ENCODE measurements around the gene CLN3. TPM values are rescaled to one million over a fixed set of nuclear protein-coding genes. Genes with fewer than 3 reads are reported as not detected.

CLN3 gene
- total RNA-seq, 1 experiment from 2014 or later, result 60.9 TPM

GRCh38 chr16:28497861-28498599, 6.2 kb upstream of the CLN3 start:
- no peak for TF ChIP-seq POLR2AphosphoS5 (IDR thresholded peaks at IDR 0.05; ENCODE audit: low read depth, low read length)
- no peak for TF ChIP-seq SIN3A (IDR thresholded peaks at IDR 0.05; ENCODE audit: borderline replicate concordance, insufficient read depth, low read depth, low read length)
- TF ChIP-seq REST (IDR thresholded peaks at IDR 0.05; ENCODE audit: insufficient read depth in 1 of 2, low read depth in 2 of 2, low read length in 1 of 2), result no peak
- no peak for TF ChIP-seq CTCF (IDR thresholded peaks at IDR 0.05)
- TF ChIP-seq TCF7L2 (IDR thresholded peaks at IDR 0.05; ENCODE audit: low read depth, low read length), result no peak
- in situ Hi-C loops (cut with HindIII; ENCODE audit: low pct_unique_long_range_greater_than_20kb, low sequenced_read_pairs) (no loop called here), intact Hi-C loops (cut with micrococcal nuclease; ENCODE audit: unreplicated experiment) (no loop called here)
- Histone ChIP-seq H3K27ac (ENCODE audit: low read length) (no peak overlapping the region), H3K9me3 (ENCODE audit: control insufficient read depth, insufficient read depth, low read depth, low read length) (no peaks in the 10 kb centered on the region), H3K27me3 (ENCODE audit: control insufficient read depth, insufficient read depth, low read length) (no peaks in the 10 kb centered on the region), H3K4me3 (ENCODE audit: low read depth in 2 of 2, low read length in 2 of 2) (no peak overlapping the region), H3K36me3 (ENCODE audit: control insufficient read depth, insufficient read depth, low read length) (no peaks in the 10 kb centered on the region), H3K4me1 (ENCODE audit: control insufficient read depth, insufficient read depth, low read length) (no peaks in the 10 kb centered on the region)
- ChIA-PET CTCF (no interaction called here), POLR2A (interaction anchor here (0.5 kb wide), 1 partner anchor 52 kb away, joined by 4 read pairs; no protein-coding TSS in a partner anchor)
- ATAC-seq, result no peak
- DNase-seq (ENCODE audit: low read depth, low spot score), result no peak
- no TSS peak for BruUV-seq (replicated peaks)

- DNase-seq (ENCODE audit: low read depth, low spot score) (no peak), ATAC-seq (no peak)
- intact Hi-C loops (cut with micrococcal nuclease; ENCODE audit: unreplicated experiment), result no loop called here
- no peaks in the 10 kb centered on the region for H3K36me3 ChIP-seq (ENCODE audit: control insufficient read depth, insufficient read depth, low read length)
- H3K27ac ChIP-seq (ENCODE audit: low read length), result no peak overlapping the region
- H3K4me3 ChIP-seq (ENCODE audit: low read depth in 2 of 2, low read length in 2 of 2), result no peak overlapping the region
- no peaks in the 10 kb centered on the region for H3K9me3 ChIP-seq (ENCODE audit: control insufficient read depth, insufficient read depth, low read depth, low read length)
- no peaks in the 10 kb centered on the region; the same call in 1 of the 2 replicates for H3K4me1 ChIP-seq (ENCODE audit: control insufficient read depth, insufficient read depth, low read length)
- ChIA-PET POLR2A (no interaction called here), CTCF (no interaction called here)
- TF ChIP-seq POLR2AphosphoS5 (IDR thresholded peaks at IDR 0.05; ENCODE audit: low read depth, low read length) (no peak), TCF7L2 (IDR thresholded peaks at IDR 0.05; ENCODE audit: low read depth, low read length) (no peak), REST (IDR thresholded peaks at IDR 0.05; ENCODE audit: insufficient read depth in 1 of 2, low read depth in 2 of 2, low read length in 1 of 2) (no peak), CTCF (IDR thresholded peaks at IDR 0.05) (no peak), SIN3A (IDR thresholded peaks at IDR 0.05; ENCODE audit: borderline replicate concordance, insufficient read depth, low read depth, low read length) (no peak)
- BruUV-seq (replicated peaks), result no TSS peak
- H3K27me3 ChIP-seq (ENCODE audit: control insufficient read depth, insufficient read depth, low read length), result no peaks in the 10 kb centered on the region
- in situ Hi-C loops (cut with HindIII; ENCODE audit: low pct_unique_long_range_greater_than_20kb, low sequenced_read_pairs), result no loop called here
Observed at GRCh38 chr16:28497386-28497785, 5.5 kb upstream of the CLN3 start.

Measured in Panc1 (cell line).